HepG2 (cell line): ENCODE measurements around the gene RAB42. TPM values are rescaled to one million over a fixed set of nuclear protein-coding genes. Genes with fewer than 3 reads are reported as not detected.
A peak's percentile ranks its signal among the peaks of the same experiment; 100 is the strongest.

Experiments used
- ARHGAP35 ChIP-seq: sonication (generic); formaldehyde crosslinking; IDR thresholded peaks from 2 replicates; pipeline ENCODE4 v1.9.0; 2022; ENCODE audit warnings: mild to moderate bottlenecking, inconsistent platforms, moderate library complexity, missing genetic modification reagents, borderline replicate concordance
- HNRNPH1 ChIP-seq: fragments of 200-400 bp; formaldehyde crosslinking; optimal IDR thresholded peaks from 2 replicates; pipeline ENCODE3; 2017; ENCODE audit warnings: mild to moderate bottlenecking, low read depth, low read length
- KMT2A ChIP-seq: sonication (generic); formaldehyde crosslinking; IDR thresholded peaks from 2 replicates; pipeline ENCODE4 v1.4.0; 2020; ENCODE audit warnings: missing genetic modification reagents
- MIXL1 ChIP-seq: IDR thresholded peaks from 2 replicates; pipeline ENCODE4 v1.6.1; 2016
- NFIC ChIP-seq: IDR thresholded peaks from 2 replicates; pipeline ENCODE4 v1.6.1; 2012; ENCODE audit warnings: mild to moderate bottlenecking, low read length, inconsistent platforms
- PHF8 ChIP-seq: sonication (generic); formaldehyde crosslinking; IDR thresholded peaks from 2 replicates; pipeline ENCODE4 v1.5.0; 2020; ENCODE audit warnings: missing genetic modification reagents
- SMYD3 ChIP-seq: sonication (generic); formaldehyde crosslinking; IDR thresholded peaks from 2 replicates; pipeline ENCODE4 v1.8.1; 2023; ENCODE audit warnings: mild to moderate bottlenecking, missing genetic modification reagents
- TMF1 ChIP-seq: sonication (generic); formaldehyde crosslinking; IDR thresholded peaks from 2 replicates; pipeline ENCODE4 v1.8.1; 2022; ENCODE audit warnings: low read depth, missing genetic modification reagents
- ZNF136 ChIP-seq: sonication (generic); formaldehyde crosslinking; IDR thresholded peaks from 2 replicates; pipeline ENCODE4 v1.8.1; 2022; ENCODE audit warnings: low read depth, mild to moderate bottlenecking, moderate library complexity, missing genetic modification reagents
- ZNF333 ChIP-seq: sonication (generic); formaldehyde crosslinking; IDR thresholded peaks from 2 replicates; pipeline ENCODE4 v1.4.0; 2020; ENCODE audit warnings: mild to moderate bottlenecking, missing genetic modification reagents, borderline replicate concordance
- ZNF337 ChIP-seq: sonication (generic); formaldehyde crosslinking; IDR thresholded peaks from 2 replicates; pipeline ENCODE4 v1.5.1; 2020; ENCODE audit warnings: missing genetic modification reagents, low read depth, mild to moderate bottlenecking, borderline replicate concordance
- ZNF343 ChIP-seq: sonication (generic); formaldehyde crosslinking; IDR thresholded peaks from 2 replicates; pipeline ENCODE4 v1.4.0; 2020; ENCODE audit warnings: mild to moderate bottlenecking, missing genetic modification reagents
- ZNF670 ChIP-seq: sonication (generic); formaldehyde crosslinking; IDR thresholded peaks from 2 replicates; pipeline ENCODE4 v1.8.0; 2022; ENCODE audit warnings: mild to moderate bottlenecking, missing genetic modification reagents, borderline replicate concordance
- ZNF766 ChIP-seq: sonication (generic); formaldehyde crosslinking; IDR thresholded peaks from 2 replicates; pipeline ENCODE4 v1.5.0; 2020; ENCODE audit warnings: missing genetic modification reagents, borderline replicate concordance
- ZNF777 ChIP-seq: sonication (generic); formaldehyde crosslinking; IDR thresholded peaks from 2 replicates; pipeline ENCODE4 v1.4.0; 2020; ENCODE audit warnings: missing genetic modification reagents
- ZNF816 ChIP-seq: sonication (generic); formaldehyde crosslinking; IDR thresholded peaks from 2 replicates; pipeline ENCODE4 v1.8.0; 2022; ENCODE audit warnings: missing genetic modification reagents, mild to moderate bottlenecking, borderline replicate concordance
- ZSCAN31 ChIP-seq: sonication (generic); formaldehyde crosslinking; IDR thresholded peaks from 2 replicates; pipeline ENCODE4 v1.5.0; 2020; ENCODE audit warnings: low read depth, mild to moderate bottlenecking, missing genetic modification reagents
- polyA plus RNA-seq, 8 experiments: library from polyadenylated mRNA; depleted of rRNA in 3 of 8; stranded (reverse) in 7 of 8; unstranded in 1 of 8; fragments of >200 nt; fragmentation: Illumina TruSeq in 4 of 8; extraction: Trizol in 4 of 8; gene quantifications; 2 replicates each; pipeline versions ENCODE4 v1.2.1 to v1.2.3, GENCODE V29; 2011 to 2016; ENCODE audit warnings: low read depth in 4 of 8, missing spikeins in 1 of 8, mixed read lengths in 1 of 8; ENCODE audit not compliant: insufficient read depth in 1 of 8
- total RNA-seq, 5 experiments: library from RNA; depleted of rRNA; stranded (reverse); fragments of >200 nt; fragmentation: Illumina TruSeq; extraction: Trizol; gene quantifications; 2 replicates each; pipeline ENCODE4 v1.2.3, GENCODE V29; 2016; ENCODE audit warnings: low read depth in 1 of 5
- TF ChIP-seq, protein P1 (sequence below): sonication (generic); formaldehyde crosslinking; IDR thresholded peaks from 2 replicates; pipeline ENCODE4 v1.4.0; 2020; ENCODE audit warnings: missing genetic modification reagents
- TF ChIP-seq, protein P2 (sequence below): IDR thresholded peaks from 2 replicates; pipeline ENCODE4 v1.6.1; 2012; ENCODE audit warnings: low read depth, low read length, improper control_type of control experiment
- TF ChIP-seq, protein P3 (sequence below): sonication (generic); IDR thresholded peaks from 2 replicates; pipeline ENCODE4 v1.6.1; 2016; ENCODE audit warnings: low read depth, borderline replicate concordance
- TF ChIP-seq, protein P4 (sequence below): sonication (generic); formaldehyde crosslinking; IDR thresholded peaks from 2 replicates; pipeline ENCODE4 v1.5.0; 2020; ENCODE audit warnings: mild to moderate bottlenecking, missing genetic modification reagents

The RAB42 gene
- total and polyA plus RNA-seq, 2 of the 13 experiments (the other 11 are each of a cell fraction or from before 2014, with no cell fraction given) = 10.4 to 166 TPM

DNA sequence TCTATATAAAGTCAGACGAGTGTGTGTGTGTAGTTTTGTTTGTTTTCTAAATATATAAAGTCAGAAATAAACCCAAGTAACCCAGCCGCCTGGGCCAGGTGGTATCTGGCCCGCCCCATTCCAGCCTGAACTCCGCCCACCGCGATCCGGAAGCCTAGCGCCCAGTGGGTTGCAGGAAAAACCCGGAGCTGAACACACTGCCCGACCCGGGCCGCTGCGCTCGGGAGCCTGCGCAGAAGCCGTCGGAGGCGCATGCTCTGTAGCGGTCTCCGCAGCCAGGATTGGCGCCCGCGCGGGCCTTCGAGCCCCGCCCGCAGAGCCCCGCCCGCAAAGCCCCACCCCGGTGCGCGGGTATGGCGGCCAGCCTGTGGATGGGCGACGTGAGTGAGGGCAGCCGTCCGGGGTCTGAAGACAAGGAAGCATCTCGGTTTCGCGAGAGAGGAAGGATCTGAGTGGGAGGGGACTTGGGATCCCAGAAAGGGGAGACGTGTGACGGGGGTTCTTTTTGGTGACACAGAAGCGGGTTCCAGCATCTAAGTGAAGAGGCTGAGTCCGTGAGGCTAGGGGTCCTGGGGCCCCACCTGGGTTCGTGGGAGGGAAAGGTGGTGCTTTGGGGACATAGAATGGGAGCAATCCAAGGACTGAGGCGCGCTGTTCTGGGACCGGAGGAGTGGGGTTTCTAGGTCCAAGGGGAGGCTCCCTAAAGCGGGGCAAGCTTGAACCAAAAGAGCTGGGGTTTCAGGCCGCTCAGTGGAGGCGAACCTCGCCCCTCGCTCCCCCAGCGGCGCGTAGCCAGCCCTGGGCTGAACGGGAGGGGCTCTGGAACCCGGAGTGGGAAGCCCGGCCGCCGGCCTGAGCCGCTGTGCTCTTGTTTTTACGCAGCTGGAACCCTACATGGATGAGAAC lies 39.1 kb upstream of the RAB42 start, which contains the start of gene TRNAU1AP (continued):
- TF ChIP-seq MIXL1 (CRISPR knock-in tag) (peak; percentile 79), ZNF337 (peak; percentile 93), ARHGAP35 (CRISPR knock-in tag) (no peak; the same call in 1 of the 2 replicates), ZNF333 (CRISPR knock-in tag) (peak; percentile 73), TMF1 (CRISPR knock-in tag) (0 out of 2 replicates have a peak, but pooled peaks have one; percentile 39), SMYD3 (CRISPR knock-in tag) (peak; percentile 56; the same call in 1 of the 2 replicates), NFIC (0 out of 2 replicates have a peak, but pooled peaks have one; percentile 26), ZSCAN31 (peak; percentile 87; the same call in 1 of the 2 replicates), ZNF816 (CRISPR knock-in tag) (peak; percentile 74), ZNF777 (CRISPR knock-in tag) (peak; percentile 91), ZNF136 (CRISPR knock-in tag) (peak; percentile 92; the same call in 1 of the 2 replicates), HNRNPH1 (no peak), PHF8 (CRISPR knock-in tag) (peak; percentile 80; the same call in 1 of the 2 replicates), KMT2A (CRISPR knock-in tag) (0 out of 2 replicates have a peak, but pooled peaks have one; percentile 38), ZNF670 (CRISPR knock-in tag) (peak; percentile 82; the same call in 1 of the 2 replicates), ZNF766 (CRISPR knock-in tag) (peak; percentile 82; the same call in 1 of the 2 replicates), ZNF343 (CRISPR knock-in tag) (0 out of 2 replicates have a peak, but pooled peaks have one; percentile 49)
- TF ChIP-seq, protein P1, sequence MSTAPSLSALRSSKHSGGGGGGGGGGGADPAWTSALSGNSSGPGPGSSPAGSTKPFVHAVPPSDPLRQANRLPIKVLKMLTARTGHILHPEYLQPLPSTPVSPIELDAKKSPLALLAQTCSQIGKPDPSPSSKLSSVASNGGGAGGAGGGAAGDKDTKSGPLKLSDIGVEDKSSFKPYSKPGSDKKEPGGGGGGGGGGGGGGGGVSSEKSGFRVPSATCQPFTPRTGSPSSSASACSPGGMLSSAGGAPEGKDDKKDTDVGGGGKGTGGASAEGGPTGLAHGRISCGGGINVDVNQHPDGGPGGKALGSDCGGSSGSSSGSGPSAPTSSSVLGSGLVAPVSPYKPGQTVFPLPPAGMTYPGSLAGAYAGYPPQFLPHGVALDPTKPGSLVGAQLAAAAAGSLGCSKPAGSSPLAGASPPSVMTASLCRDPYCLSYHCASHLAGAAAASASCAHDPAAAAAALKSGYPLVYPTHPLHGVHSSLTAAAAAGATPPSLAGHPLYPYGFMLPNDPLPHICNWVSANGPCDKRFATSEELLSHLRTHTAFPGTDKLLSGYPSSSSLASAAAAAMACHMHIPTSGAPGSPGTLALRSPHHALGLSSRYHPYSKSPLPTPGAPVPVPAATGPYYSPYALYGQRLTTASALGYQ = peak; percentile 25; the same call in 1 of the 2 replicates
- TF ChIP-seq, protein P2, sequence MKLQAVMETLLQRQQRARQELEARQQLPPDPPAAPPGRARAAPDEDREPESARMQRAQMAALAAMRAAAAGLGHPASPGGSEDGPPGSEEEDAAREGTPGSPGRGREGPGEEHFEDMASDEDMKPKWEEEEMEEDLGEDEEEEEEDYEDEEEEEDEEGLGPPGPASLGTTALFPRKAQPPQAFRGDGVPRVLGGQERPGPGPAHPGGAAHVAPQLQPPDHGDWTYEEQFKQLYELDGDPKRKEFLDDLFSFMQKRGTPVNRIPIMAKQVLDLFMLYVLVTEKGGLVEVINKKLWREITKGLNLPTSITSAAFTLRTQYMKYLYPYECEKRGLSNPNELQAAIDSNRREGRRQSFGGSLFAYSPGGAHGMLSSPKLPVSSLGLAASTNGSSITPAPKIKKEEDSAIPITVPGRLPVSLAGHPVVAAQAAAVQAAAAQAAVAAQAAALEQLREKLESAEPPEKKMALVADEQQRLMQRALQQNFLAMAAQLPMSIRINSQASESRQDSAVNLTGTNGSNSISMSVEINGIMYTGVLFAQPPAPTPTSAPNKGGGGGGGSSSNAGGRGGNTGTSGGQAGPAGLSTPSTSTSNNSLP = peak; percentile 71; the same call in 1 of the 2 replicates
- TF ChIP-seq, protein P3, sequence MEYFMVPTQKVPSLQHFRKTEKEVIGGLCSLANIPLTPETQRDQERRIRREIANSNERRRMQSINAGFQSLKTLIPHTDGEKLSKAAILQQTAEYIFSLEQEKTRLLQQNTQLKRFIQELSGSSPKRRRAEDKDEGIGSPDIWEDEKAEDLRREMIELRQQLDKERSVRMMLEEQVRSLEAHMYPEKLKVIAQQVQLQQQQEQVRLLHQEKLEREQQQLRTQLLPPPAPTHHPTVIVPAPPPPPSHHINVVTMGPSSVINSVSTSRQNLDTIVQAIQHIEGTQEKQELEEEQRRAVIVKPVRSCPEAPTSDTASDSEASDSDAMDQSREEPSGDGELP = peak; percentile 73; the same call in 1 of the 2 replicates
- TF ChIP-seq, protein P4, sequence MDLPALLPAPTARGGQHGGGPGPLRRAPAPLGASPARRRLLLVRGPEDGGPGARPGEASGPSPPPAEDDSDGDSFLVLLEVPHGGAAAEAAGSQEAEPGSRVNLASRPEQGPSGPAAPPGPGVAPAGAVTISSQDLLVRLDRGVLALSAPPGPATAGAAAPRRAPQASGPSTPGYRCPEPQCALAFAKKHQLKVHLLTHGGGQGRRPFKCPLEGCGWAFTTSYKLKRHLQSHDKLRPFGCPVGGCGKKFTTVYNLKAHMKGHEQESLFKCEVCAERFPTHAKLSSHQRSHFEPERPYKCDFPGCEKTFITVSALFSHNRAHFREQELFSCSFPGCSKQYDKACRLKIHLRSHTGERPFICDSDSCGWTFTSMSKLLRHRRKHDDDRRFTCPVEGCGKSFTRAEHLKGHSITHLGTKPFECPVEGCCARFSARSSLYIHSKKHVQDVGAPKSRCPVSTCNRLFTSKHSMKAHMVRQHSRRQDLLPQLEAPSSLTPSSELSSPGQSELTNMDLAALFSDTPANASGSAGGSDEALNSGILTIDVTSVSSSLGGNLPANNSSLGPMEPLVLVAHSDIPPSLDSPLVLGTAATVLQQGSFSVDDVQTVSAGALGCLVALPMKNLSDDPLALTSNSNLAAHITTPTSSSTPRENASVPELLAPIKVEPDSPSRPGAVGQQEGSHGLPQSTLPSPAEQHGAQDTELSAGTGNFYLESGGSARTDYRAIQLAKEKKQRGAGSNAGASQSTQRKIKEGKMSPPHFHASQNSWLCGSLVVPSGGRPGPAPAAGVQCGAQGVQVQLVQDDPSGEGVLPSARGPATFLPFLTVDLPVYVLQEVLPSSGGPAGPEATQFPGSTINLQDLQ = 0 out of 2 replicates have a peak, but pooled peaks have one; percentile 53
